ENCODE measurements around the gene PODN. TPM values are rescaled to one million over a fixed set of nuclear protein-coding genes. Genes with fewer than 3 reads are reported as not detected.

Gene PODN
- total RNA-seq, 1 donor from 2014 or later = 0.26 TPM

DNA sequence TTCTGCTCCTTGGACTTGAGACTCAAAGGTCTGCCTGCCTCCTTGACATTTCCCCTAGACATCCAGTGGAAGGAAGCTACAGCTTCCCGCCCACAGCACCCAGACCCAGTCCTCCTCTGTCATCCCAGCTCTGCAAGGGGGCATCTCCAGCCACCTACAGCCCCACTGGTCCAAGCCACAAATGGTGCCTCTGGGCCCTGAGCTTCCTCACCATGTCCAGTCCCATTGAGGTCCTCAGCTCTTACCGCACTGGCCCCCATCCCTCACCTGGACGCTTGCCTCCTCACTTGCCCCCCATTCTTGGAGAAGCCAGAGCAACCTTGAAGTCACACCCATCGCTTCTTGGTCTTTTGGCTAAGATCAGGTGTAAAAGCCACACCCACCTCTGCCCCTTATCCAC is 13.2 kb downstream of the PODN start:
- H3K9me3 Mint-ChIP-seq (ENCODE audit: low read depth) = no peaks in the 10 kb centered on the region
- H3K27ac Mint-ChIP-seq = no peak overlapping the region
- DNase-seq (ENCODE audit: low spot score, unreplicated experiment) = no peak
- H3K36me3 Mint-ChIP-seq (ENCODE audit: insufficient read depth) = no peaks in the 10 kb centered on the region
- H3K4me3 Mint-ChIP-seq (ENCODE audit: low read depth) = no peak overlapping the region
- TF ChIP-seq, protein P1, sequence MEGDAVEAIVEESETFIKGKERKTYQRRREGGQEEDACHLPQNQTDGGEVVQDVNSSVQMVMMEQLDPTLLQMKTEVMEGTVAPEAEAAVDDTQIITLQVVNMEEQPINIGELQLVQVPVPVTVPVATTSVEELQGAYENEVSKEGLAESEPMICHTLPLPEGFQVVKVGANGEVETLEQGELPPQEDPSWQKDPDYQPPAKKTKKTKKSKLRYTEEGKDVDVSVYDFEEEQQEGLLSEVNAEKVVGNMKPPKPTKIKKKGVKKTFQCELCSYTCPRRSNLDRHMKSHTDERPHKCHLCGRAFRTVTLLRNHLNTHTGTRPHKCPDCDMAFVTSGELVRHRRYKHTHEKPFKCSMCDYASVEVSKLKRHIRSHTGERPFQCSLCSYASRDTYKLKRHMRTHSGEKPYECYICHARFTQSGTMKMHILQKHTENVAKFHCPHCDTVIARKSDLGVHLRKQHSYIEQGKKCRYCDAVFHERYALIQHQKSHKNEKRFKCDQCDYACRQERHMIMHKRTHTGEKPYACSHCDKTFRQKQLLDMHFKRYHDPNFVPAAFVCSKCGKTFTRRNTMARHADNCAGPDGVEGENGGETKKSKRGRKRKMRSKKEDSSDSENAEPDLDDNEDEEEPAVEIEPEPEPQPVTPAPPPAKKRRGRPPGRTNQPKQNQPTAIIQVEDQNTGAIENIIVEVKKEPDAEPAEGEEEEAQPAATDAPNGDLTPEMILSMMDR (IDR thresholded peaks at IDR 0.05; ENCODE audit: unreplicated experiment) = no peak
- H3K4me1 Mint-ChIP-seq (ENCODE audit: low read depth) = no peaks in the 10 kb centered on the region
- peaks cover 43% of the 10 kb centered on the region for H3K27me3 Mint-ChIP-seq

DNA sequence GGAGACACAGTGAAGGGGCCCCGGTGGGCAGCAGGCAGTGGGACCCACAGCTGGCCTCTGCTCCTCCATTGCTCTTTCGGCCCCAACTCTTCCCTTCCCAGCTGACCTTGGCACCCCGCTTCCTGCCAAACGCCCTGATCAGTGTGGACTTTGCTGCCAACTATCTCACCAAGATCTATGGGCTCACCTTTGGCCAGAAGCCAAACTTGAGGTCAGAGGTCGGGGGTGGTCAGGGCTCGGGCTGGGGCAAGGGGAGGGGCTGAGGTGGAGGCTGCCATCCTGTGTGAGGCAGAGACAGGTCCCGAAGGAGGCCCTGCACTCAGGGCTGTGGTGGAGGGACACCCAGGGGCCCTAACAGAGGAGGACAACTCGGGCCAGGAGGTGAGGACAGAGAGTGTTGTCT is 13.7 kb downstream of the PODN start:
- H3K4me3 Mint-ChIP-seq (ENCODE audit: low read depth) = no peak overlapping the region
- no peaks in the 10 kb centered on the region for H3K36me3 Mint-ChIP-seq (ENCODE audit: insufficient read depth)
- H3K27ac Mint-ChIP-seq = no peak overlapping the region
- TF ChIP-seq, protein P1 (IDR thresholded peaks at IDR 0.05; ENCODE audit: unreplicated experiment) = no peak
- H3K27me3 Mint-ChIP-seq = peaks cover 40% of the 10 kb centered on the region
- H3K4me1 Mint-ChIP-seq (ENCODE audit: low read depth) = no peaks in the 10 kb centered on the region
- DNase-seq (ENCODE audit: low spot score, unreplicated experiment) = no peak
- H3K9me3 Mint-ChIP-seq (ENCODE audit: low read depth) = no peaks in the 10 kb centered on the region

DNA sequence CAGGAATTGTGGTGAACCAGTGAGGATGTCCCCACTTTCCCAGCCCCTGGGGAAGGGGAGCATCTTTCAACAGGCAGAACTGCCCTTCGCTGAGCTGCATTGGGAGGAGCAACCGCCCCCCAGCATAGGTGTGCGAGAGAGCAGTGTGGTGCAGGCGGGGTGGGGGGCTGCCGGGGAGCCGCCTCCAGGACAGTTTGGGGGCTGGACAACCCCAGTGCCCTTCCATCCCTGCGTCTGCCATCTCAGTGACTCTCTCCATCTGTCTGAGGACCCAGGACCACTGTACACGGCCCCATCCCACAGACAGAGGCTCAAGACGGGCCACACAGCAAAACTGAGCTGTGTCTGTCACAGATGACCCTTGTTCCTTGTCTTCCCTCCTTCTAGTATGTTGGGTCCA is 14.2 kb downstream of the PODN start:
- Mint-ChIP-seq H3K4me1 (ENCODE audit: low read depth) (no peaks in the 10 kb centered on the region), H3K4me3 (ENCODE audit: low read depth) (no peak overlapping the region), H3K9me3 (ENCODE audit: low read depth) (no peaks in the 10 kb centered on the region), H3K27me3 (peaks cover 40% of the 10 kb centered on the region), H3K36me3 (ENCODE audit: insufficient read depth) (no peaks in the 10 kb centered on the region), H3K27ac (no peak overlapping the region)
- TF ChIP-seq, protein P1 (IDR thresholded peaks at IDR 0.05; ENCODE audit: unreplicated experiment) = no peak
- no peak for DNase-seq (ENCODE audit: low spot score, unreplicated experiment)

DNA sequence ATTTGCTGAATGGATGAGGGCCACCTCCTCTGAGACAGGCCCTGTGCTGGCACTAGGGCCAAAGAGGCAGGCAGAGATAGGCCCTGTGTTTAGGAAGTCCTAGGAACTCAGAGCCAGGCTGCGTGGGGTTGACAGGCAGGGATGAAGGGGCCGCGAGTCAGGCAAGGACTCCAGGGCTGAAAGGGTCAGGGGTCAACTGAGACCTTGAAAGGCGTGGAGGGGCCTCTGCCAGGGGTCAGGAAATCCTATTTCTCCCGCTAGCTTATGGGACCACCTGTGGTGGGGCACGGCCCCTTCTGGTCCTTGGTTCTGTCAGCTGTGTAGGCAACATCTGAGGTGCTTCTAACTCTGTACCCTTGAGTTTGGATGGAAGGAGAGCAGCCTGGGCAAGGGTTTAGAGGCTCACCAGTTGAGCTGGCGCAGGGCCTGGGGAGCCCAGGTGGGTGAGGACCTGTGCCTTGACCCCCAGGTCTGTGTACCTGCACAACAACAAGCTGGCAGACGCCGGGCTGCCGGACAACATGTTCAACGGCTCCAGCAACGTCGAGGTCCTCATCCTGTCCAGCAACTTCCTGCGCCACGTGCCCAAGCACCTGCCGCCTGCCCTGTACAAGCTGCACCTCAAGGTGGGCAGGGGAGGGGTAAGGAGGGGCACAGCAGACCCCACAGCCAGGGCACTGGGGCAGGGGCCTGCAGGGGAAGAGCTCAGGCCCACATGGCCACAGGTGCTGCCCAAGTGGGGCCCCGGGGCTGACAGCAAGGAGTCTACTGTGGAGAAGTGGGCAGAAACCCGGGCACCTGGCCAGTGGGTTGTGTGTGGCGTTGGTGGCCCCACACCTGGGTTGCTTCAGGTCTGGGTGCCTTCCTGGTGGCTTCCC is 14.9 kb downstream of the PODN start:
- H3K36me3 Mint-ChIP-seq (ENCODE audit: insufficient read depth) = no peaks in the 10 kb centered on the region
- H3K27ac Mint-ChIP-seq = no peak overlapping the region
- peaks cover 38% of the 10 kb centered on the region for H3K27me3 Mint-ChIP-seq
- H3K4me3 Mint-ChIP-seq (ENCODE audit: low read depth) = no peak overlapping the region
- TF ChIP-seq, protein P1 (IDR thresholded peaks at IDR 0.05; ENCODE audit: unreplicated experiment) = no peak
- DNase-seq (ENCODE audit: low spot score, unreplicated experiment) = no peak
- no peaks in the 10 kb centered on the region for H3K4me1 Mint-ChIP-seq (ENCODE audit: low read depth)
- no peaks in the 10 kb centered on the region for H3K9me3 Mint-ChIP-seq (ENCODE audit: low read depth)

DNA sequence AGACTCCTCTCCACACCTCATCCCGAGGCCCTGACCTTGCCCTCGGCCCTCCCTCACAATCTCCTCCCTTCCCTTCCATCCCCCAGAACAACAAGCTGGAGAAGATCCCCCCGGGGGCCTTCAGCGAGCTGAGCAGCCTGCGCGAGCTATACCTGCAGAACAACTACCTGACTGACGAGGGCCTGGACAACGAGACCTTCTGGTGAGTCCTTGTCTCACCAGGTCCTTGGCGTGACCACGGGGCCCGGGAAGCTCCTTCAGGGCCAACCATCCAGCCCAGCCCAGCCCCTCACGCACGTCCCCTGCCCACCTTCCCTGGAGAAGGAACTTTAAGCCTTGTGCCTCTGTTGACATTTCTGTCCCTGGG is 15.6 kb downstream of the PODN start:
- no peak overlapping the region for H3K4me3 Mint-ChIP-seq (ENCODE audit: low read depth)
- H3K27ac Mint-ChIP-seq = no peak overlapping the region
- no peaks in the 10 kb centered on the region for H3K9me3 Mint-ChIP-seq (ENCODE audit: low read depth)

More for the DNA sequence above, 15.6 kb downstream of the PODN start:
- no peak for DNase-seq (ENCODE audit: low spot score, unreplicated experiment)
- TF ChIP-seq, protein P1 (IDR thresholded peaks at IDR 0.05; ENCODE audit: unreplicated experiment) = no peak
- Mint-ChIP-seq H3K27me3 (peaks cover 44% of the 10 kb centered on the region), H3K36me3 (ENCODE audit: insufficient read depth) (no peaks in the 10 kb centered on the region), H3K4me1 (ENCODE audit: low read depth) (no peaks in the 10 kb centered on the region)
